ENCODE results near the gene CST8.

DNA sequence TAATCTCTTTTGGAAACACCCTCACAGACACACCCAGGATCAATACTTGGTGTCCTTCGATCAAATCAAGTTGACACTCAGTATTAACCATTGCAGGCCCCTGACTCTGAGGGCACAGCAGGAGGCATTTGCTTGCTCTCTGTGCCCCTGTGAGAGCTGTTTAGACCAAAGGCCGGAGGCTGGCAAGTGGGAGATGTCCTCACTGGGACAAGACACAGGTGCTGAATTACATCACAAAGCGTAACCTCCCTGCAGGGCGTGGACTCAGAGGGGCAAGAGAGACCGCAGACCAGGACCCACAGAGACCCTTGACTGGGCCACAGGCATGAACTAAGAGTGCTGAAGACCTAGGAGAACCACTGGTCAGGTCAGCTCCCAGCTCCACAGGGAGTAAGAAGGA, at the start of gene CST8:
- TF ChIP-seq, protein P1, sequence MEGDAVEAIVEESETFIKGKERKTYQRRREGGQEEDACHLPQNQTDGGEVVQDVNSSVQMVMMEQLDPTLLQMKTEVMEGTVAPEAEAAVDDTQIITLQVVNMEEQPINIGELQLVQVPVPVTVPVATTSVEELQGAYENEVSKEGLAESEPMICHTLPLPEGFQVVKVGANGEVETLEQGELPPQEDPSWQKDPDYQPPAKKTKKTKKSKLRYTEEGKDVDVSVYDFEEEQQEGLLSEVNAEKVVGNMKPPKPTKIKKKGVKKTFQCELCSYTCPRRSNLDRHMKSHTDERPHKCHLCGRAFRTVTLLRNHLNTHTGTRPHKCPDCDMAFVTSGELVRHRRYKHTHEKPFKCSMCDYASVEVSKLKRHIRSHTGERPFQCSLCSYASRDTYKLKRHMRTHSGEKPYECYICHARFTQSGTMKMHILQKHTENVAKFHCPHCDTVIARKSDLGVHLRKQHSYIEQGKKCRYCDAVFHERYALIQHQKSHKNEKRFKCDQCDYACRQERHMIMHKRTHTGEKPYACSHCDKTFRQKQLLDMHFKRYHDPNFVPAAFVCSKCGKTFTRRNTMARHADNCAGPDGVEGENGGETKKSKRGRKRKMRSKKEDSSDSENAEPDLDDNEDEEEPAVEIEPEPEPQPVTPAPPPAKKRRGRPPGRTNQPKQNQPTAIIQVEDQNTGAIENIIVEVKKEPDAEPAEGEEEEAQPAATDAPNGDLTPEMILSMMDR (IDR thresholded peaks at IDR 0.05) = no peak
- no peak for TF ChIP-seq EZH2 (IDR thresholded peaks at IDR 0.05; ENCODE audit: borderline replicate concordance, insufficient read depth, low read depth, low read length, poor library complexity, severe bottlenecking)

Measured in B cell (primary cell).